ENCODE data around the gene CDC25B.

DNA sequence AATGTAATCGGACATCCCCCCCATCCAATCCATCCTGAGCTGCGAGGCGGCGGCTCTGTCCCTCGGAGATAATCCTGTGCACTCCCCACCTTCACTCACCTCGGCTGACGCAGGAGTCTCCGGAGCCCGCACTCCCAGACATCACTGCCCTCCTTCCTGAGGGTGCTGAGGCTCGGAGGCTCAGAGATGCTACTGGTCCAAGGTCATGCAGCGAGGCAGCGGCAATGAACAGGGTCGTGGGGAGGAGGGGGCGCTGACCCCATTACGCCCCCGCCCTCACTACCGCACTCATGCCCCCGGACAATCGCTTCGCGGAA lies 29.0 kb upstream of the CDC25B start:
- TF ChIP-seq, protein P1, sequence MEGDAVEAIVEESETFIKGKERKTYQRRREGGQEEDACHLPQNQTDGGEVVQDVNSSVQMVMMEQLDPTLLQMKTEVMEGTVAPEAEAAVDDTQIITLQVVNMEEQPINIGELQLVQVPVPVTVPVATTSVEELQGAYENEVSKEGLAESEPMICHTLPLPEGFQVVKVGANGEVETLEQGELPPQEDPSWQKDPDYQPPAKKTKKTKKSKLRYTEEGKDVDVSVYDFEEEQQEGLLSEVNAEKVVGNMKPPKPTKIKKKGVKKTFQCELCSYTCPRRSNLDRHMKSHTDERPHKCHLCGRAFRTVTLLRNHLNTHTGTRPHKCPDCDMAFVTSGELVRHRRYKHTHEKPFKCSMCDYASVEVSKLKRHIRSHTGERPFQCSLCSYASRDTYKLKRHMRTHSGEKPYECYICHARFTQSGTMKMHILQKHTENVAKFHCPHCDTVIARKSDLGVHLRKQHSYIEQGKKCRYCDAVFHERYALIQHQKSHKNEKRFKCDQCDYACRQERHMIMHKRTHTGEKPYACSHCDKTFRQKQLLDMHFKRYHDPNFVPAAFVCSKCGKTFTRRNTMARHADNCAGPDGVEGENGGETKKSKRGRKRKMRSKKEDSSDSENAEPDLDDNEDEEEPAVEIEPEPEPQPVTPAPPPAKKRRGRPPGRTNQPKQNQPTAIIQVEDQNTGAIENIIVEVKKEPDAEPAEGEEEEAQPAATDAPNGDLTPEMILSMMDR (conservative IDR thresholded peaks at IDR 0.05; ENCODE audit: low read length), result no peak
- TF ChIP-seq EZH2phosphoT487 (IDR thresholded peaks at IDR 0.05; ENCODE audit: borderline replicate concordance), result no peak
